Breast epithelium (tissue), 4 donors: Measurements from ENCODE around the gene ZNF627. TPM values are rescaled to one million over a fixed set of nuclear protein-coding genes. Genes with fewer than 3 reads are reported as not detected.
"Not testable (repeated sequence)": the region's sequence is repeated elsewhere in the genome, so short reads cannot be mapped to it uniquely, and the experiment has no call there.

ENCODE experiments used
- DNase-seq, 2 donors: peaks; one replicate each; pipeline ENCODE4 v3.0.0-alpha.2; 2019; ENCODE audit warnings: low spot score in 2 of 2
- H3K27ac ChIP-seq, 2 donors: fragments of 200-600 bp; sonication (generic) in 1 of 2; one replicate each; pipeline ENCODE4 v1.5.1; 2016 to 2019; ENCODE audit warnings: mild to moderate bottlenecking in 1 of 2
- H3K27me3 ChIP-seq, 2 donors: fragments of 200-600 bp; sonication (generic) in 1 of 2; one replicate each; pipeline versions ENCODE4 v1.5.1 to v1.6.0; 2017 to 2019; ENCODE audit warnings: control low read depth in 1 of 2, mild to moderate bottlenecking in 1 of 2
- H3K36me3 ChIP-seq: fragments of 200-600 bp; one replicate; pipeline ENCODE4 v1.5.1; 2019
- H3K4me1 ChIP-seq, 2 donors: fragments of 200-600 bp; sonication (generic); one replicate each; pipeline ENCODE4 v1.5.1; 2016 to 2019; ENCODE audit warnings: control low read depth in 1 of 2
- H3K4me3 ChIP-seq, 3 donors: fragments of 200-600 bp; sonication (generic); 1 replicate in 2 of 3; 2 replicates in 1 of 3; pipeline ENCODE4 v1.5.1; 2016 to 2019; ENCODE audit warnings: mild to moderate bottlenecking in 3 of 3, moderate library complexity in 2 of 3
- H3K9me3 ChIP-seq, 2 donors: fragments of 200-600 bp; sonication (generic) in 1 of 2; one replicate each; pipeline ENCODE4 v1.5.1; 2016 to 2019; ENCODE audit warnings: control low read depth in 1 of 2
- CTCF ChIP-seq, 3 donors: fragments of 450-650 bp; IDR thresholded peaks; one replicate each; pipeline ENCODE4 v1.5.1; 2016 to 2017; ENCODE audit warnings: antibody characterized with exemption in 3 of 3, mild to moderate bottlenecking in 3 of 3, moderate library complexity in 3 of 3
- POLR2A ChIP-seq: fragments of 450-650 bp; IDR thresholded peaks from one replicate; pipeline ENCODE4 v1.6.1; 2016; ENCODE audit warnings: antibody characterized with exemption, mild to moderate bottlenecking, moderate library complexity
- POLR2AphosphoS5 ChIP-seq, 3 donors: sonication (generic); formaldehyde crosslinking; IDR thresholded peaks; one replicate each; pipeline ENCODE4 v1.6.1; 2017; ENCODE audit warnings: antibody characterized with exemption in 3 of 3
- intact Hi-C: fragments of 100-400 bp; cut with DNase I; formaldehyde crosslinking; loops from one replicate; pipeline ENCODE4 v1.15.1; 2023; ENCODE audit warnings: low total_unique reads
- total RNA-seq, 3 donors: library from RNA; depleted of rRNA; stranded (reverse); fragments of >200 nt; gene quantifications; one replicate each; pipeline ENCODE4 v1.1.0, GENCODE V29; 2016

The ZNF627 gene
- total RNA-seq, 3 donors from 2014 or later = 8.5 to 35.4 (median 23.3) TPM

DNA sequence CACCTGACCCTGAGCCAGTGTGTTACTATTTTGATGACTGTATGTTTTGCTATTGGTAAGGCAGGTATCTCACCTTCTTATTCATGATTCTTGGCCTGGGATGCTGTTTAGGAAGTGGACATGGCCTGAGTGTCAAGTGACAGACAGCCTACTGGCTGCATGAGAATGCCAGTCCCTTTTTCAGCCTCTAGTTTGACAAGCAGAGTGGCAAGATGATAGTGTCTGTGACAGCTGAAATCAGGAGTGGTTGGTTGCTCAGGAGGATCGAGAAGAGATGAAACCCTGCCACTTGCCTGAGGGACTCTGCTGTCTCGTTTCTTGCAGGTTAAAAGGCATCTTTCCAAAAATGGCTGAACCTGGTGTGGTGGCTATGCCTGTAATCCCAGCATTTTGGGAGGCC, 31.1 kb upstream of the ZNF627 start:
- Histone ChIP-seq H3K4me1 (no peaks in the 10 kb centered on the region), H3K9me3 (no peaks in the 10 kb centered on the region), H3K4me3 (no peak overlapping the region), H3K36me3 (no peaks in the 10 kb centered on the region), H3K27me3 (no peaks in the 10 kb centered on the region), H3K27ac (no peak overlapping the region)
- TF ChIP-seq POLR2A (no peak), POLR2AphosphoS5 (IDR thresholded peaks at IDR 0.05) (no peak), CTCF (IDR thresholded peaks at IDR 0.05) (no peak)
- intact Hi-C loops = no loop called here
- no peak for DNase-seq

DNA sequence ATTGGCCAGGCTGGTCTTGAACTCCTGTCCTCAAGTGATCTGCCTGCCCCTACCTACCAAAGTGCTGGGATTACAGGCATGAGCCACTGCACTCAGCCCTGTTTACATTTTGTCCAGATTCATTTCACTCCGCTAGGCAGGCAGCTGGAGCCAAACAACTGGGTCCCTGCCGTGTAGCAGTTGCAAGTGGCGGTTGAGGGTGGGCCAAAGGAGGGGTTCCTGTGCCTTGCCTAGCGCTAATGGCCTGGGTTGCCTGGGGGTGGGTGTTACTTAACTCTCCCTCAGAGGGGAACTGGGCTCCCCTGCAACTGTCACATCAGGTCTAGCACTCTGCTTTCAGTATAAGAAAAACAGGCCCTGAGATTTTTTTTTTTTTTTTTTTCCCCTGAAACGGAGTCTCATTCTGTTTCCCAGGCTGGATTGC, 27.2 kb upstream of the ZNF627 start:
- H3K4me1 ChIP-seq = no peaks in the 10 kb centered on the region
- no peak overlapping the region for H3K27ac ChIP-seq
- intact Hi-C loops = no loop called here
- no peak for TF ChIP-seq POLR2A
- TF ChIP-seq CTCF (IDR thresholded peaks at IDR 0.05) = no peak
- no peak for TF ChIP-seq POLR2AphosphoS5 (IDR thresholded peaks at IDR 0.05)
- DNase-seq = no peak
- no peaks in the 10 kb centered on the region for H3K9me3 ChIP-seq
- no peak overlapping the region for H3K4me3 ChIP-seq
- H3K36me3 ChIP-seq = no peaks in the 10 kb centered on the region
- H3K27me3 ChIP-seq = no peaks in the 10 kb centered on the region

GRCh38 chr19:11573354-11573753, 23.9 kb upstream of the ZNF627 start:
- H3K36me3 ChIP-seq, H3K4me3 ChIP-seq, H3K4me1 ChIP-seq, H3K27ac ChIP-seq, intact Hi-C loops, DNase-seq, H3K27me3 ChIP-seq, H3K9me3 ChIP-seq: not testable (repeated sequence)

DNA sequence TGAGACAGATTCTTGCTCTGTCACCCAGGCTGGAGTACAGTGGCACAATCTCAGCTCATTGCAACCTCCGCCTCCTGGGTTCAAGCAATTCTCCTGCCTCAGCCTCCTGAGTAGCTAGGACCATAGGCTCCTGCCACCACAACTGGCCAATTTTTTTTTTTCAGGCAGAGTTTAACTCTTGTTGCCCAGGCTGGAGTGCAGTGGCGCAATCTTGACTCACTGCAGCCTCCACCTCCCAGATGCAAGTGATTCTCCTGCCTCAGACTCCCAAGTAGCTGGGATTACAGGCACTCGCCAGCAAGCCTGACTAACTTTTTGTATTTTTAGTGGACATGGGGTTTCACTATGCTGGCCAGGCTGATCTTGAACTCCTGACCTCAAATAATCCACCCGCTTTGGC, 23.5 kb upstream of the ZNF627 start:
- H3K36me3 ChIP-seq, DNase-seq, H3K27me3 ChIP-seq, H3K27ac ChIP-seq, H3K9me3 ChIP-seq, intact Hi-C loops, H3K4me1 ChIP-seq, H3K4me3 ChIP-seq: not testable (repeated sequence)

DNA sequence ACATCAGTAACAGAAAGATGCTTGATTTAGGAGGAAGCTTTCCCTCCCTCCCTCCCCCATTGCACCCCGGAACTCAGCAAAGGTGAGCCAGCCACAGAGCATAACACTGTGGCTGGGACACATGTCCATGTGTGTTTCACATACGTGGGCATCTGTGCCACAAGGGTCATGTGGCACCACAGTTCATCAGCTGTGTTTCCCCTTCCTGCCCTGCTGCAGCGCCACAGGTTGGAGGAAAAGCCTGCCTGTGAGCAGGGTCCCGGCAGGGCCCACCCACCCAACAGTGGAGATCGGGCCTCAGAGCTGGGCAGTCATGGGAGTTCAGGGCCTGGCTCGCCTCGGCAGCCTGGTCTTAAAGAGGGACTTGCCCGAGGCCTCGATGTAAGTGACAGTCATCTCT, 22.6 kb upstream of the ZNF627 start:
- Histone ChIP-seq H3K4me1 (no peaks in the 10 kb centered on the region), H3K4me3 (no peak overlapping the region), H3K9me3 (no peaks in the 10 kb centered on the region), H3K27me3 (no peaks in the 10 kb centered on the region), H3K27ac (no peak overlapping the region), H3K36me3 (no peaks in the 10 kb centered on the region)
- no peak for TF ChIP-seq POLR2AphosphoS5 (IDR thresholded peaks at IDR 0.05)
- no peak for TF ChIP-seq POLR2A
- TF ChIP-seq CTCF (IDR thresholded peaks at IDR 0.05) = no peak
- intact Hi-C loops = no loop called here
- DNase-seq = no peak

DNA sequence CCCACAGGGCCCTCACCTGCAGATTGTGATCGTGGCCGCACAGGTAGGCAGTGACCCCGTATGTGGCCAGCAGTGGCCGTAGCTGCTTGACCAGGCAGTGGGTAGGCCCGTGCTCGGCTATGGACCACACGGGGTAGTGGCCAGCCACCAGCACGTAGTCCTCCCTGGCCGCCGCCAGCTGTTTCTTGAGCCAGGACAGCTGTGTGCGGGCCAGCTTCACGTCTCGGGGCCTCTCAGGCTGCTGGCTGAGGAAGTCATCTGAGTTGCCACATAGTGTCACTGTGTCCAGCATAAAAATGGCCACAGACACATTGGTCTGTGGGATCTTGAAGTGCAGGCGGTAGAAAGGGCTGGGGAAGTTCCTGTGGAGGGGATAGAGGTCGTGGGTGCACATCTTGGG, 21.1 kb upstream of the ZNF627 start:
- H3K9me3 ChIP-seq = no peaks in the 10 kb centered on the region
- H3K27me3 ChIP-seq = no peaks in the 10 kb centered on the region
- no peaks in the 10 kb centered on the region for H3K4me1 ChIP-seq
- no peak overlapping the region for H3K4me3 ChIP-seq
- no peak for DNase-seq
- TF ChIP-seq CTCF (IDR thresholded peaks at IDR 0.05) = no peak
- intact Hi-C loops = no loop called here
- peak overlapping the region in 1 of 2 donors; percentile 55 for H3K27ac ChIP-seq
- no peaks in the 10 kb centered on the region for H3K36me3 ChIP-seq
